KMS-11 (cell line): ENCODE data around the gene BMPR2.

Source experiments
- H2AFZ ChIP-seq: fragments of 200-600 bp; sonication (generic); 2 replicates; pipeline ENCODE4 v1.6.1; 2016; ENCODE audit warnings: antibody characterized with exemption, mixed run types, low read depth
- H3K27ac ChIP-seq: fragments of 200-600 bp; sonication (generic); 2 replicates; pipeline ENCODE4 v1.6.1; 2016; ENCODE audit warnings: mild to moderate bottlenecking, mixed run types
- H3K27me3 ChIP-seq: fragments of 200-600 bp; sonication (generic); 2 replicates; pipeline ENCODE4 v1.6.1; 2017; ENCODE audit warnings: mild to moderate bottlenecking, low read depth, mixed run types, moderate library complexity; ENCODE audit not compliant: insufficient read depth
- H3K36me3 ChIP-seq: fragments of 200-600 bp; sonication (generic); 2 replicates; pipeline ENCODE4 v1.6.1; 2017; ENCODE audit warnings: mild to moderate bottlenecking, mixed run types; ENCODE audit not compliant: insufficient read depth
- H3K4me1 ChIP-seq: fragments of 200-600 bp; sonication (generic); 2 replicates; pipeline ENCODE4 v1.6.1; 2016; ENCODE audit warnings: mild to moderate bottlenecking, low read depth, mixed run types; ENCODE audit not compliant: poor library complexity, severe bottlenecking
- H3K4me2 ChIP-seq: fragments of 200-600 bp; sonication (generic); 2 replicates; pipeline ENCODE4 v1.7.0; 2016; ENCODE audit warnings: mild to moderate bottlenecking, mixed run types
- H3K4me3 ChIP-seq: fragments of 200-600 bp; sonication (generic); IDR thresholded peaks from 2 replicates; pipeline ENCODE4 v1.6.1; 2017; ENCODE audit warnings: low read depth, low read length, mixed read lengths; ENCODE audit not compliant: insufficient read depth
- H3K79me2 ChIP-seq: fragments of 200-600 bp; sonication (generic); 2 replicates; pipeline ENCODE4 v1.6.1; 2016; ENCODE audit warnings: low read depth, mixed run types; ENCODE audit not compliant: insufficient read depth
- H3K9ac ChIP-seq: fragments of 200-600 bp; sonication (generic); 2 replicates; pipeline ENCODE4 v1.6.1; 2016; ENCODE audit warnings: mild to moderate bottlenecking, mixed run types
- H4K20me1 ChIP-seq: fragments of 200-600 bp; sonication (generic); 2 replicates; pipeline ENCODE4 v1.6.1; 2016; ENCODE audit warnings: mild to moderate bottlenecking, mixed run types; ENCODE audit not compliant: insufficient read depth
- CTCF ChIP-seq: fragments of 200-600 bp; sonication (generic); conservative IDR thresholded peaks from 2 replicates; pipeline ENCODE4 v1.6.1; 2017; ENCODE audit warnings: low read depth, mild to moderate bottlenecking, antibody characterized with exemption, low read length, moderate library complexity, mixed read lengths

The BMPR2 gene

GRCh38 chr2:202408546-202409140 lies 32.5 kb downstream of the BMPR2 start:
- no peak for TF ChIP-seq CTCF
- Histone ChIP-seq H3K9ac (no peak overlapping the region), H3K27me3 (no peaks in the 10 kb centered on the region), H4K20me1 (no peaks in the 10 kb centered on the region), H3K36me3 (no peaks in the 10 kb centered on the region), H2AFZ (no peak overlapping the region), H3K4me3 (no peak overlapping the region), H3K27ac (no peak overlapping the region), H3K79me2 (no peaks in the 10 kb centered on the region), H3K4me2 (no peak overlapping the region), H3K4me1 (no peaks in the 10 kb centered on the region)

GRCh38 chr2:202410092-202410491 lies 34.0 kb downstream of the BMPR2 start:
- Histone ChIP-seq H3K4me3 (no peak overlapping the region), H3K4me2 (no peak overlapping the region), H2AFZ (no peak overlapping the region), H3K27ac (no peak overlapping the region), H3K79me2 (no peaks in the 10 kb centered on the region), H3K9ac (no peak overlapping the region), H4K20me1 (no peaks in the 10 kb centered on the region), H3K27me3 (no peaks in the 10 kb centered on the region), H3K4me1 (no peaks in the 10 kb centered on the region), H3K36me3 (no peaks in the 10 kb centered on the region)
- no peak for TF ChIP-seq CTCF

- Histone ChIP-seq H3K4me2 (no peak overlapping the region), H3K9ac (no peak overlapping the region), H3K79me2 (no peaks in the 10 kb centered on the region), H2AFZ (no peak overlapping the region), H3K27me3 (no peaks in the 10 kb centered on the region), H3K27ac (no peak overlapping the region), H3K36me3 (no peaks in the 10 kb centered on the region), H3K4me1 (no peaks in the 10 kb centered on the region), H3K4me3 (no peak overlapping the region), H4K20me1 (no peaks in the 10 kb centered on the region)
- TF ChIP-seq CTCF = no peak
These were observed 35.0 kb downstream of the BMPR2 start for GRCh38 chr2:202411097-202411496.

GRCh38 chr2:202418027-202418426 lies 41.9 kb downstream of the BMPR2 start:
- H3K4me3 ChIP-seq = no peak overlapping the region
- H2AFZ ChIP-seq = no peak overlapping the region
- no peaks in the 10 kb centered on the region for H3K27me3 ChIP-seq
- H4K20me1 ChIP-seq = no peaks in the 10 kb centered on the region
- H3K27ac ChIP-seq = no peak overlapping the region
- no peaks in the 10 kb centered on the region for H3K4me1 ChIP-seq
- no peaks in the 10 kb centered on the region for H3K79me2 ChIP-seq
- TF ChIP-seq CTCF = no peak
- H3K4me2 ChIP-seq = no peak overlapping the region
- no peak overlapping the region for H3K9ac ChIP-seq
- H3K36me3 ChIP-seq = no peaks in the 10 kb centered on the region
